HEK293 (cell line): Measurements from ENCODE around the gene PTGER4.

Experiments used
- ATF2 ChIP-seq: fragments of 450-650 bp; formaldehyde crosslinking; IDR thresholded peaks from 2 replicates; pipeline ENCODE4 v1.5.1; 2016; ENCODE audit warnings: missing biosample characterization, missing genetic modification characterization, low read depth
- BCL11B ChIP-seq: fragments of 450-650 bp; formaldehyde crosslinking; IDR thresholded peaks from 2 replicates; pipeline ENCODE4 v1.5.1; 2016; ENCODE audit warnings: low read depth, missing biosample characterization, missing genetic modification characterization
- CTCF ChIP-seq: fragments of 450-650 bp; formaldehyde crosslinking; IDR thresholded peaks from 2 replicates; pipeline ENCODE4 v1.5.1; 2016; ENCODE audit warnings: missing biosample characterization, missing genetic modification characterization
- FEZF1 ChIP-seq: fragments of 450-650 bp; formaldehyde crosslinking; IDR thresholded peaks from 2 replicates; pipeline ENCODE4 v1.5.1; 2016; ENCODE audit warnings: missing biosample characterization, missing genetic modification characterization
- SETDB1 ChIP-seq: IDR thresholded peaks from one replicate; pipeline ENCODE4 v1.6.1; 2017; ENCODE audit warnings: mild to moderate bottlenecking, low read length, moderate library complexity, mixed read lengths; ENCODE audit not compliant: insufficient read length
- ZNF121 ChIP-seq: fragments of 450-650 bp; formaldehyde crosslinking; IDR thresholded peaks from 2 replicates; pipeline ENCODE4 v1.5.1; 2016; ENCODE audit warnings: missing biosample characterization, missing genetic modification characterization
- ZNF155 ChIP-seq: fragments of 450-650 bp; formaldehyde crosslinking; IDR thresholded peaks from 2 replicates; pipeline ENCODE4 v1.5.1; 2016; ENCODE audit warnings: missing biosample characterization, missing genetic modification characterization
- ZNF174 ChIP-seq: fragments of 450-650 bp; formaldehyde crosslinking; IDR thresholded peaks from 2 replicates; pipeline ENCODE4 v1.5.0; 2017; ENCODE audit warnings: missing biosample characterization, mild to moderate bottlenecking, missing genetic modification characterization
- ZNF274 ChIP-seq, 2 experiments: fragments of 200-500 bp in 1 of 2; fragments of 450-650 bp in 1 of 2; sonication (Bioruptor generic) in 1 of 2; formaldehyde crosslinking in 1 of 2; IDR thresholded peaks; 2 replicates each; pipeline versions ENCODE4 v1.5.1 to v1.6.1; 2014 to 2016; ENCODE audit warnings: borderline replicate concordance in 1 of 2, inconsistent platforms in 1 of 2, low read length in 1 of 2, missing biosample characterization in 1 of 2, missing genetic modification characterization in 1 of 2
- ZNF354C ChIP-seq: fragments of 450-650 bp; formaldehyde crosslinking; IDR thresholded peaks from 2 replicates; pipeline ENCODE4 v1.5.1; 2016; ENCODE audit warnings: missing biosample characterization, missing genetic modification characterization, low read depth, borderline replicate concordance
- ZNF530 ChIP-seq: fragments of 450-650 bp; formaldehyde crosslinking; IDR thresholded peaks from 2 replicates; pipeline ENCODE4 v1.5.1; 2016; ENCODE audit warnings: low read depth, missing biosample characterization, missing genetic modification characterization
- ZNF830 ChIP-seq: fragments of 450-650 bp; IDR thresholded peaks from 2 replicates; pipeline ENCODE4 v1.5.0; 2018; ENCODE audit warnings: missing biosample characterization, missing genetic modification characterization, low read depth, mild to moderate bottlenecking, moderate library complexity

GRCh38 chr5:40678026-40678425 lies 1.7 kb upstream of the PTGER4 start:
- no peak for TF ChIP-seq FEZF1 (tag by site-specific recombination)
- no peak for TF ChIP-seq SETDB1
- no peak for TF ChIP-seq CTCF (tag by site-specific recombination)
- no peak for TF ChIP-seq ZNF274 (IDR thresholded peaks at IDR 0.05; ENCODE audit: low read length)
- TF ChIP-seq ZNF274 (tag by site-specific recombination; IDR thresholded peaks at IDR 0.05; ENCODE audit: borderline replicate concordance): no peak
- TF ChIP-seq ZNF530 (tag by site-specific recombination): no peak
- TF ChIP-seq ZNF121 (tag by site-specific recombination): no peak
- TF ChIP-seq ZNF155 (tag by site-specific recombination): no peak
- no peak for TF ChIP-seq BCL11B (tag by site-specific recombination)
- TF ChIP-seq ZNF174: no peak
- TF ChIP-seq ATF2: no peak
- no peak for TF ChIP-seq ZNF830 (tag by site-specific recombination)
- TF ChIP-seq ZNF354C (tag by site-specific recombination): no peak
